SK-N-SH (cell line): ENCODE data around the gene INO80. TPM values are rescaled to one million over a fixed set of nuclear protein-coding genes. Genes with fewer than 3 reads are reported as not detected.

ENCODE experiments used
- CTCF ChIA-PET: fragments of 300-600, 350-600 bp; formaldehyde crosslinking; extraction: SDS; loops from one replicate; lab custom pipeline; 2021; lab: Yijun Ruan, JAX
- POLR2A ChIA-PET: fragments of 350-600 bp; sonication (Branson Sonifier 250); formaldehyde crosslinking; extraction: SDS; loops from one replicate; lab custom pipeline; 2020; ENCODE audit warnings: antibody characterized with exemption, inconsistent platforms; lab: Yijun Ruan, JAX
- DNase-seq: peaks from one replicate; pipeline ENCODE4 v3.0.0; 2012
- H2AFZ ChIP-seq: fragments of 200-600 bp; sonication (generic); 2 replicates; pipeline ENCODE4 v1.8.1; 2016; ENCODE audit warnings: antibody characterized with exemption, mild to moderate bottlenecking, low read depth
- H3F3A ChIP-seq: fragments of 200-600 bp; sonication (generic); replicated peaks from 2 replicates; pipeline ENCODE3; 2016; ENCODE audit warnings: antibody characterized with exemption, mild to moderate bottlenecking; ENCODE audit not compliant: insufficient read depth
- H3K27ac ChIP-seq, 2 experiments: fragments of 200-500 bp in 1 of 2; fragments of 200-600 bp in 1 of 2; sonication (Bioruptor generic) in 1 of 2; sonication (generic), shearing (Covaris generic) in 1 of 2; 2 replicates each; pipeline versions ENCODE4 v1.5.1 to v1.6.1; 2014 to 2016; ENCODE audit warnings: low read depth in 2 of 2, inconsistent platforms in 1 of 2, low read length in 1 of 2, mild to moderate bottlenecking in 1 of 2, mixed read lengths in 1 of 2
- H3K27me3 ChIP-seq: fragments of 200-600 bp; sonication (generic), shearing (Covaris generic); 2 replicates; pipeline ENCODE4 v1.6.1; 2016; ENCODE audit warnings: mixed run types; ENCODE audit not compliant: insufficient read depth
- H3K36me3 ChIP-seq, 2 experiments: fragments of 200-500 bp in 1 of 2; fragments of 200-600 bp in 1 of 2; sonication (Bioruptor generic) in 1 of 2; sonication (generic) in 1 of 2; replicated peaks in 1 of 2; 2 replicates each; pipeline versions ENCODE3 to v1.5.1; 2014 to 2016; ENCODE audit warnings: low read length in 1 of 2, mild to moderate bottlenecking in 1 of 2; ENCODE audit not compliant: insufficient read depth in 2 of 2, control insufficient read depth in 1 of 2
- H3K4me1 ChIP-seq, 2 experiments: fragments of 200-500 bp in 1 of 2; fragments of 200-600 bp in 1 of 2; sonication (Bioruptor generic) in 1 of 2; sonication (generic), shearing (Covaris generic) in 1 of 2; 2 replicates each; pipeline versions ENCODE4 v1.5.1 to v1.6.1; 2014 to 2016; ENCODE audit warnings: low read depth in 1 of 2, low read length in 1 of 2, mixed run types in 1 of 2; ENCODE audit not compliant: insufficient read depth in 2 of 2, control insufficient read depth in 1 of 2
- H3K4me2 ChIP-seq: fragments of 200-600 bp; sonication (generic), shearing (Covaris generic); 2 replicates; pipeline ENCODE4 v1.6.1; 2017; ENCODE audit warnings: mixed run types
- H3K4me3 ChIP-seq, 2 experiments: fragments of 200-500 bp in 1 of 2; fragments of 200-600 bp in 1 of 2; sonication (Bioruptor generic) in 1 of 2; sonication (generic), shearing (Covaris generic) in 1 of 2; 2 replicates each; pipeline versions ENCODE4 v1.5.1 to v1.8.1; 2014 to 2016; ENCODE audit warnings: low read depth in 2 of 2, inconsistent platforms in 1 of 2, low read length in 1 of 2, mild to moderate bottlenecking in 1 of 2, mixed read lengths in 1 of 2, moderate library complexity in 1 of 2
- H3K79me2 ChIP-seq: fragments of 200-600 bp; sonication (generic); 2 replicates; pipeline ENCODE4 v1.8.1; 2017; ENCODE audit warnings: mild to moderate bottlenecking; ENCODE audit not compliant: insufficient read depth
- H3K9ac ChIP-seq: fragments of 200-600 bp; sonication (generic); 2 replicates; pipeline ENCODE4 v1.6.1; 2017; ENCODE audit warnings: mixed run types
- H3K9me2 ChIP-seq: fragments of 200-600 bp; sonication (generic); 2 replicates; pipeline ENCODE4 v1.6.1; 2017; ENCODE audit warnings: mixed run types
- H3K9me3 ChIP-seq: fragments of 200-600 bp; sonication (generic); 2 replicates; pipeline ENCODE4 v1.6.1; 2017; ENCODE audit warnings: mixed run types, mild to moderate bottlenecking, moderate library complexity
- H4K20me1 ChIP-seq: fragments of 200-600 bp; sonication (generic); 2 replicates; pipeline ENCODE4 v1.6.1; 2017; ENCODE audit warnings: mild to moderate bottlenecking, mixed run types; ENCODE audit not compliant: insufficient read depth
- EP300 ChIP-seq, 2 experiments: IDR thresholded peaks; 2 replicates each; pipeline versions ENCODE4 v1.4.0 to v1.6.1; 2012; ENCODE audit warnings: borderline replicate concordance in 1 of 2, low read depth in 1 of 2, low read length in 1 of 2
- GABPA ChIP-seq: IDR thresholded peaks from 2 replicates; pipeline ENCODE4 v1.4.0; 2012; ENCODE audit warnings: low read depth, mild to moderate bottlenecking
- GATA2 ChIP-seq: sonication (generic); formaldehyde crosslinking; IDR thresholded peaks from 2 replicates; pipeline ENCODE4 v1.5.0; 2020; ENCODE audit warnings: mild to moderate bottlenecking, missing genetic modification reagents
- MAX ChIP-seq: IDR thresholded peaks from 2 replicates; pipeline ENCODE4 v1.4.0; 2012; ENCODE audit warnings: low read depth
- MEF2A ChIP-seq: IDR thresholded peaks from 2 replicates; pipeline ENCODE4 v1.4.0; 2012; ENCODE audit warnings: low read depth, borderline replicate concordance
- NFIC ChIP-seq: IDR thresholded peaks from 2 replicates; pipeline ENCODE4 v1.4.0; 2012; ENCODE audit warnings: borderline replicate concordance
- NRF1 ChIP-seq: IDR thresholded peaks from 2 replicates; pipeline ENCODE4 v1.6.1; 2012; ENCODE audit warnings: low read depth, mild to moderate bottlenecking, low read length
- POLR2AphosphoS5 ChIP-seq: IDR thresholded peaks from 2 replicates; pipeline ENCODE4 v1.6.1; 2012; ENCODE audit warnings: low read depth, low read length
- RXRA ChIP-seq: IDR thresholded peaks from 2 replicates; pipeline ENCODE4 v1.4.0; 2012; ENCODE audit warnings: low read depth, mild to moderate bottlenecking, borderline replicate concordance
- SMC3 ChIP-seq: IDR thresholded peaks from 2 replicates; pipeline ENCODE4 v1.6.1; 2012; ENCODE audit warnings: low read depth, low read length, improper control_type of control experiment
- TAF1 ChIP-seq: IDR thresholded peaks from 2 replicates; pipeline ENCODE4 v1.6.1; 2012; ENCODE audit warnings: low read depth, mild to moderate bottlenecking, low read length, moderate library complexity, borderline replicate concordance
- TCF12 ChIP-seq: IDR thresholded peaks from 2 replicates; pipeline ENCODE4 v1.4.0; 2012
- TEAD4 ChIP-seq: IDR thresholded peaks from 2 replicates; pipeline ENCODE4 v1.4.0; 2012; ENCODE audit warnings: mild to moderate bottlenecking, borderline replicate concordance; ENCODE audit not compliant: insufficient read depth
- YY1 ChIP-seq: IDR thresholded peaks from 2 replicates; pipeline ENCODE4 v1.4.0; 2012; ENCODE audit warnings: low read depth, mild to moderate bottlenecking
- WGBS: methylation state at CpG from one replicate; pipeline ENCODE4 v1.1.6; 2017; ENCODE audit warnings: low lambda C conversion rate; 5-methylcytosine and 5-hydroxymethylcytosine counted together
- polyA plus RNA-seq, 3 experiments: library from polyadenylated mRNA; depleted of rRNA; stranded (reverse); fragments of >200 nt; gene quantifications; 2 replicates each; pipeline ENCODE4 v1.2.3, GENCODE V29; 2012
- TF ChIP-seq, protein P1 (sequence below): IDR thresholded peaks from 2 replicates; pipeline ENCODE4 v1.4.0; 2012; ENCODE audit warnings: low read depth, borderline replicate concordance
- TF ChIP-seq, protein P2 (sequence below): IDR thresholded peaks from 2 replicates; pipeline ENCODE4 v1.4.0; 2012; ENCODE audit warnings: low read depth, borderline replicate concordance
- TF ChIP-seq, protein P3 (sequence below): fragments of 150-350 bp; IDR thresholded peaks from 2 replicates; pipeline ENCODE4 v1.6.1; 2016; ENCODE audit warnings: mild to moderate bottlenecking, low read depth, low read length
- TF ChIP-seq, protein P4 (sequence below): IDR thresholded peaks from 2 replicates; pipeline ENCODE4 v1.6.1; 2012; ENCODE audit warnings: mild to moderate bottlenecking, low read depth, low read length, moderate library complexity

The INO80 gene
- polyA plus RNA-seq, 1 of the 3 experiments (the other 2 are of a cell fraction): 4.6 TPM

DNA sequence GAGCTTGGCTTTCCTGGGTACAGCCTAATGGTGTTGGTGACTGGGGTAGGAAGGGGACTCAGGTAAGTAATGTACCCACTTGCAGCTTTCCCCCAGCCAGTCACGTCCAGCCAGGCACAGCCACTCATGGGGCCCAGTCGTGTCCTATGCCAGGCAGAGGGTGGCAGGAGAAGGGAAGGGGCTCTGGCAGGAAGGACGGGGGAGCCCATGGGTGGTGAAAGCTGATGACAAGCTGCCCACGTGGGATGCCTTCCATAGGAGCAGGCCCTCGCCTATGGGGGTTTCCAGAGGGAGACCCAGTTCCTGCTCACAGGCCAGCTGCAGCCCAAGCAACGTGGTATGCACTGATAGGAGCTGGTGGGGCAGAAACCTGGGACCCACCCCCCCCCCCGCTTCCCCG lies 152.1 kb downstream of the INO80 start:
- CTCF ChIA-PET: interaction anchor here (1.1 to 2.5 kb wide), 4 partner anchors 8 to 60 kb away, joined by 3 to 13 read pairs (median 6); partner anchors contain the start of gene CHAC1
- H3K4me2 ChIP-seq: no peak overlapping the region
- H3K27me3 ChIP-seq: no peaks in the 10 kb centered on the region
- H3K36me3 ChIP-seq: no peaks in the 10 kb centered on the region
- DNase-seq: no peak
- TF ChIP-seq TEAD4: no peak
- no peak for TF ChIP-seq GABPA
- TF ChIP-seq, protein P1, sequence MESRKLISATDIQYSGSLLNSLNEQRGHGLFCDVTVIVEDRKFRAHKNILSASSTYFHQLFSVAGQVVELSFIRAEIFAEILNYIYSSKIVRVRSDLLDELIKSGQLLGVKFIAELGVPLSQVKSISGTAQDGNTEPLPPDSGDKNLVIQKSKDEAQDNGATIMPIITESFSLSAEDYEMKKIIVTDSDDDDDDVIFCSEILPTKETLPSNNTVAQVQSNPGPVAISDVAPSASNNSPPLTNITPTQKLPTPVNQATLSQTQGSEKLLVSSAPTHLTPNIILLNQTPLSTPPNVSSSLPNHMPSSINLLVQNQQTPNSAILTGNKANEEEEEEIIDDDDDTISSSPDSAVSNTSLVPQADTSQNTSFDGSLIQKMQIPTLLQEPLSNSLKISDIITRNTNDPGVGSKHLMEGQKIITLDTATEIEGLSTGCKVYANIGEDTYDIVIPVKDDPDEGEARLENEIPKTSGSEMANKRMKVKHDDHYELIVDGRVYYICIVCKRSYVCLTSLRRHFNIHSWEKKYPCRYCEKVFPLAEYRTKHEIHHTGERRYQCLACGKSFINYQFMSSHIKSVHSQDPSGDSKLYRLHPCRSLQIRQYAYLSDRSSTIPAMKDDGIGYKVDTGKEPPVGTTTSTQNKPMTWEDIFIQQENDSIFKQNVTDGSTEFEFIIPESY: no peak
- TF ChIP-seq TCF12: no peak
- TF ChIP-seq TAF1: no peak
- no peak for TF ChIP-seq POLR2AphosphoS5
- TF ChIP-seq, protein P2, sequence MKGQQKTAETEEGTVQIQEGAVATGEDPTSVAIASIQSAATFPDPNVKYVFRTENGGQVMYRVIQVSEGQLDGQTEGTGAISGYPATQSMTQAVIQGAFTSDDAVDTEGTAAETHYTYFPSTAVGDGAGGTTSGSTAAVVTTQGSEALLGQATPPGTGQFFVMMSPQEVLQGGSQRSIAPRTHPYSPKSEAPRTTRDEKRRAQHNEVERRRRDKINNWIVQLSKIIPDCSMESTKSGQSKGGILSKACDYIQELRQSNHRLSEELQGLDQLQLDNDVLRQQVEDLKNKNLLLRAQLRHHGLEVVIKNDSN: no peak
- TF ChIP-seq NFIC: no peak
- TF ChIP-seq, protein P3, sequence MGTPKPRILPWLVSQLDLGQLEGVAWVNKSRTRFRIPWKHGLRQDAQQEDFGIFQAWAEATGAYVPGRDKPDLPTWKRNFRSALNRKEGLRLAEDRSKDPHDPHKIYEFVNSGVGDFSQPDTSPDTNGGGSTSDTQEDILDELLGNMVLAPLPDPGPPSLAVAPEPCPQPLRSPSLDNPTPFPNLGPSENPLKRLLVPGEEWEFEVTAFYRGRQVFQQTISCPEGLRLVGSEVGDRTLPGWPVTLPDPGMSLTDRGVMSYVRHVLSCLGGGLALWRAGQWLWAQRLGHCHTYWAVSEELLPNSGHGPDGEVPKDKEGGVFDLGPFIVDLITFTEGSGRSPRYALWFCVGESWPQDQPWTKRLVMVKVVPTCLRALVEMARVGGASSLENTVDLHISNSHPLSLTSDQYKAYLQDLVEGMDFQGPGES: no peak
- no peak for TF ChIP-seq RXRA
- no peak for TF ChIP-seq MEF2A
- TF ChIP-seq SMC3: no peak
- TF ChIP-seq YY1: no peak
- no peak for TF ChIP-seq MAX
- 76% methylated on average over 6 of the region's 8 CpGs for WGBS
- H3K9ac ChIP-seq: no peak overlapping the region
- no peak overlapping the region for H3K4me3 ChIP-seq
- no peak overlapping the region for H2AFZ ChIP-seq
- H3K9me3 ChIP-seq: no peaks in the 10 kb centered on the region
- H4K20me1 ChIP-seq: no peaks in the 10 kb centered on the region
- POLR2A ChIA-PET: no interaction called here
- no peak overlapping the region for H3K27ac ChIP-seq
- no peaks in the 10 kb centered on the region for H3K79me2 ChIP-seq
- H3F3A ChIP-seq: peaks cover 4% of the 10 kb centered on the region
- H3K4me1 ChIP-seq: peaks cover 0 to 16% of the 10 kb centered on the region in 2 experiments; a peak in 1 of 4 replicates
- H3K9me2 ChIP-seq: no peaks in the 10 kb centered on the region

GRCh38 chr15:40963201-40963600 lies 152.9 kb downstream of the INO80 start:
- ChIA-PET CTCF (interaction anchor here (0.9 to 3.4 kb wide), 6 partner anchors 11 to 59 kb away, joined by 3 to 13 read pairs (median 6); partner anchors contain the start of gene CHAC1), POLR2A (no interaction called here)
- no peak overlapping the region for H3K9ac ChIP-seq
- H3K4me3 ChIP-seq: no peak overlapping the region
- H3K27ac ChIP-seq: no peak overlapping the region
- no peaks in the 10 kb centered on the region for H3K9me3 ChIP-seq
- TF ChIP-seq MAX (no peak), EP300 (IDR thresholded peaks at IDR 0.05; ENCODE audit: borderline replicate concordance in 1 of 2, low read depth in 1 of 2, low read length in 1 of 2) (no peak), TCF12 (no peak), GATA2 (CRISPR knock-in tag) (no peak), NRF1 (no peak)
- TF ChIP-seq, protein P3: no peak
- TF ChIP-seq, protein P4, sequence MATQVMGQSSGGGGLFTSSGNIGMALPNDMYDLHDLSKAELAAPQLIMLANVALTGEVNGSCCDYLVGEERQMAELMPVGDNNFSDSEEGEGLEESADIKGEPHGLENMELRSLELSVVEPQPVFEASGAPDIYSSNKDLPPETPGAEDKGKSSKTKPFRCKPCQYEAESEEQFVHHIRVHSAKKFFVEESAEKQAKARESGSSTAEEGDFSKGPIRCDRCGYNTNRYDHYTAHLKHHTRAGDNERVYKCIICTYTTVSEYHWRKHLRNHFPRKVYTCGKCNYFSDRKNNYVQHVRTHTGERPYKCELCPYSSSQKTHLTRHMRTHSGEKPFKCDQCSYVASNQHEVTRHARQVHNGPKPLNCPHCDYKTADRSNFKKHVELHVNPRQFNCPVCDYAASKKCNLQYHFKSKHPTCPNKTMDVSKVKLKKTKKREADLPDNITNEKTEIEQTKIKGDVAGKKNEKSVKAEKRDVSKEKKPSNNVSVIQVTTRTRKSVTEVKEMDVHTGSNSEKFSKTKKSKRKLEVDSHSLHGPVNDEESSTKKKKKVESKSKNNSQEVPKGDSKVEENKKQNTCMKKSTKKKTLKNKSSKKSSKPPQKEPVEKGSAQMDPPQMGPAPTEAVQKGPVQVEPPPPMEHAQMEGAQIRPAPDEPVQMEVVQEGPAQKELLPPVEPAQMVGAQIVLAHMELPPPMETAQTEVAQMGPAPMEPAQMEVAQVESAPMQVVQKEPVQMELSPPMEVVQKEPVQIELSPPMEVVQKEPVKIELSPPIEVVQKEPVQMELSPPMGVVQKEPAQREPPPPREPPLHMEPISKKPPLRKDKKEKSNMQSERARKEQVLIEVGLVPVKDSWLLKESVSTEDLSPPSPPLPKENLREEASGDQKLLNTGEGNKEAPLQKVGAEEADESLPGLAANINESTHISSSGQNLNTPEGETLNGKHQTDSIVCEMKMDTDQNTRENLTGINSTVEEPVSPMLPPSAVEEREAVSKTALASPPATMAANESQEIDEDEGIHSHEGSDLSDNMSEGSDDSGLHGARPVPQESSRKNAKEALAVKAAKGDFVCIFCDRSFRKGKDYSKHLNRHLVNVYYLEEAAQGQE: no peak
- no peaks in the 10 kb centered on the region for H3K79me2 ChIP-seq
- no peak overlapping the region for H3K4me2 ChIP-seq
- H3K4me1 ChIP-seq: peaks cover 0 to 18% of the 10 kb centered on the region in 2 experiments; a peak in 1 of 4 replicates
- H3K36me3 ChIP-seq: no peaks in the 10 kb centered on the region
- 76% methylated on average over 12 of the region's 12 CpGs for WGBS
- peaks cover 4% of the 10 kb centered on the region for H3F3A ChIP-seq
- no peaks in the 10 kb centered on the region for H3K27me3 ChIP-seq
- H4K20me1 ChIP-seq: no peaks in the 10 kb centered on the region
- H3K9me2 ChIP-seq: no peaks in the 10 kb centered on the region
- H2AFZ ChIP-seq: no peak overlapping the region
- DNase-seq: no peak
